Heart left ventricle (tissue), 13 donors: Measurements from ENCODE around the gene UVRAG.

Source experiments
- CTCF ChIP-seq, 12 donors: fragments of 200-600 bp; sonication (generic) in 4 of 12; IDR thresholded peaks; one replicate each; pipeline versions ENCODE4 v1.5.0 to v1.8.0; 2018 to 2022; ENCODE audit warnings: antibody characterized with exemption in 12 of 12, mild to moderate bottlenecking in 5 of 12
- POLR2A ChIP-seq, 2 donors: fragments of 450-650 bp; IDR thresholded peaks; one replicate each; pipeline ENCODE4 v1.6.1; 2017; ENCODE audit warnings: antibody characterized with exemption in 2 of 2, mild to moderate bottlenecking in 2 of 2, moderate library complexity in 2 of 2
- donor health status: ischemic (EF 13 %, LVEDD 7.1; RV severe dilation, severe dysfunction).
- donor health status: DM: no; HTN: yes; CAD: no.
- donor health status: DM: no; HTN: no; CAD: no.
- donor health status: ischemic (EF 25% LVEDD 6.9; RV normal size, moderate dysfunction).
- donor health status: ischemic (EF 25% LVEDD 5.7; RV mildly dilated, moderate dysfunction).
- donor health status: ischemic (EF 35%, LVEDD 5.7; RV mildly dilated, moderate dysfunction).
- donor health status: nonischemic (EF 11% LVEDD 7.7; RV severe dilation, severe dysfunction).
- donor health status: DM: yes; HTN: yes; CAD: no.
- donor health status: PGD.
- donor health status: ischemic (EF 29% LVEDD 5.4; RV normal size, mild dysfunction).
- donor health status: nonischemic (EF 23%, LVEDD 6.1; RV moderate dilation, normal function).

- TF ChIP-seq CTCF (IDR thresholded peaks at IDR 0.05) (no peak), POLR2A (IDR thresholded peaks at IDR 0.05) (no peak)
These were observed 359.3 kb downstream of the UVRAG start for GRCh38 chr11:76174330-76174729.
